Stimulated activated naive CD4-positive, alpha-beta T cell treated with Interleukin-2 at 50 U/mL for 16 hours (primary cell): ENCODE results near the gene GPN1.
"Not testable (repeated sequence)": the region's sequence is repeated elsewhere in the genome, so short reads cannot be mapped to it uniquely, and the experiment has no call there.

Experiments
- DNase-seq: peaks from one replicate; lab custom pipeline; 2025; lab: John Stamatoyannopoulos, UW

Gene GPN1

GRCh38 chr2:27672723-27673486 lies 44.1 kb downstream of the GPN1 start:
- no peak for DNase-seq

- DNase-seq, result no peak
Measured at GRCh38 chr2:27680571-27680970, 51.7 kb downstream of the GPN1 start.

- DNase-seq, result no peak
Measured at GRCh38 chr2:27681841-27682240, 53.0 kb downstream of the GPN1 start.

DNA sequence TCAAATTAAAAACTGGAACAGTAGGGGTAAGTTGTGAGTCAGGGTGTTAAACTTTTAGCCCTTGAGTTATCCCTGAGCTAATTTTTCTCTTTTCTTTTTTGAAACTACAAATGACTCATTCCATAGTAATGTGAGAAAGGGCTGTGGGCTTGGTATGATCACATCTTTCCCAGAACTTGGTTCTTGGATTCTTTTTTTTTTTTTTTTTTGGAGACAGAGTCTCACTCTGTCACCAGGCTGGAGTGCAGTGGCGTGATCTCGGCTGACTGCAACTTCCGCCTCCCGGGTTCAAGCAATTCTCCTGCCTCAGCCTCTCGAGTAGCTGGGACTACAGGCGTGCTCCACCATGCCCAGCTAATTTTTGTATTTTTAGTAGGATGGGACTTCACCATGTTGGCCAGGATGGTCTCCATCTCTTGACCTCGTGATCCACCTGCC lies 53.5 kb downstream of the GPN1 start:
- not testable (repeated sequence) for DNase-seq

GRCh38 chr2:27683390-27684071 lies 54.7 kb downstream of the GPN1 start:
- peak; percentile 82 for DNase-seq

- not testable (repeated sequence) for DNase-seq
Measured at GRCh38 chr2:27685006-27685405, 56.2 kb downstream of the GPN1 start.

DNA sequence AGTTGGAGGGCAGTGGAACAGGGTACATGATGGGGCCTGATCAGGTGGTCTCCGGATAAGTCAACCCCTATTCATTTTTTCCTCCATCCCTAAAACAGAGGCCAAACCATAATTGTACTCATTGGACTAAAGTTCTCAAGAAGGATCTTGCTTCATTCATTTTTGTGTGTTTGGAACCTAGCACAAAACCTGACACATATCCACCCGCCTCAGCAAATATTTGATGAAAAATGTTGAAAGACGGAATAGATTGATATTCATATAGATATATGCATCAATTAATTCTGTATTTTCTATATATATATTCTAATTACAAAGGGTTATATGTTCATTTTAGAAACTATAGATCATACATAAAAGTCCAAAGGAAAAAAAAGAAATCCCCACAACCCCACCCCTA lies 56.7 kb downstream of the GPN1 start:
- no peak for DNase-seq

GRCh38 chr2:27687232-27687631 lies 58.4 kb downstream of the GPN1 start:
- no peak for DNase-seq

DNA sequence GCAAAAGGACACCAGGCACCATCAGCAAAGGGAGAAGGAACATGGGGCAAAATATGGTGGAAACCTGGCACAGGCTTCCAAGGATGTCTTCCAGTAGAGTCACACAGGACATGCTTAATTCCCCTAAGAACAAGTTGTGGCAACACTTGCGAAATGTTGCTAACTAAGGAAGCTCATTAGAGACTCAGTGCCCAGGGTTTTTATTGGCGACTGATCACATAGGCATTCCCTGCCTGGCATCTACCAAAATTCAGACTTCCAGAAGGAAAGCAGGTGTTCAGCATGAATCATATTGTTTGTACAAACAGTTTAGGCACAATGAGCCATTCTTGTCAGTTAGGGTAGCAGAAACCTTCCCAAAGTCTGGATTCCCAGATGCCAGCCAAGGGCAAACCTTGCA lies 60.6 kb downstream of the GPN1 start:
- DNase-seq, result no peak

DNA sequence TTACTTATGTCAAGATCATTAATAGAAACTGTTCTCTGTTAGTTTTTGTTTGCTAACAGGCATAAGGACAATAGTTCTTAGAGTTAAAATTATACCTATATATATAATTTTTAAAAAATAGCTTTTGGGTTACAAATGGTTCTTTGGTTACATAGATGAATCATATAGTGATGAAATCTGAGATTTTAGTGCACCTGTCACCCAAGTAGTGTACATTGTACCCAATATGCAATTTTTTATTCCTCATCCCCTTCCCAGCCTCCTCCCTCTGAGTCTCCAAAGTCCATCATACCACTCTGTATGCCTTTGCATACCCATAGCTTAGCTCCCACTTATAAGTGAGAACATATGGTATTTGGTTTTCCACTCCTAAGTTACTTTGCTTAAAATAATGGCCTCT lies 61.2 kb downstream of the GPN1 start:
- DNase-seq, result no peak

- DNase-seq, result no peak
Measured at GRCh38 chr2:27697660-27698059, 68.8 kb downstream of the GPN1 start.
